ENCODE measurements around the gene AOPEP.

AOPEP gene

GRCh38 chr9:94713436-94714215, 12.9 kb upstream of the AOPEP start:
- FAIRE-seq (no peak), DNase-seq (ENCODE audit: insufficient read length, low spot score) (no peak)
- TF ChIP-seq TAF1 (IDR thresholded peaks at IDR 0.05; ENCODE audit: low read depth, low read length) (no peak), POU2F2 (IDR thresholded peaks at IDR 0.05; ENCODE audit: low read depth, low read length) (no peak), SPI1 (IDR thresholded peaks at IDR 0.05; ENCODE audit: low read depth, low read length) (no peak), POLR2AphosphoS5 (IDR thresholded peaks at IDR 0.05; ENCODE audit: low read depth, low read length) (no peak), POLR2A (IDR thresholded peaks at IDR 0.05; ENCODE audit: low read depth, low read length) (no peak), PAX5 (IDR thresholded peaks at IDR 0.05; ENCODE audit: insufficient read depth, low read length, severe bottlenecking) (no peak)

- no peak for FAIRE-seq
- no peak for TF ChIP-seq POLR2A (IDR thresholded peaks at IDR 0.05; ENCODE audit: low read depth, low read length)
- TF ChIP-seq SPI1 (IDR thresholded peaks at IDR 0.05; ENCODE audit: low read depth, low read length): no peak
- no peak for TF ChIP-seq POU2F2 (IDR thresholded peaks at IDR 0.05; ENCODE audit: low read depth, low read length)
- no peak for TF ChIP-seq POLR2AphosphoS5 (IDR thresholded peaks at IDR 0.05; ENCODE audit: low read depth, low read length)
- no peak for TF ChIP-seq TAF1 (IDR thresholded peaks at IDR 0.05; ENCODE audit: low read depth, low read length)
- no peak for TF ChIP-seq PAX5 (IDR thresholded peaks at IDR 0.05; ENCODE audit: insufficient read depth, low read length, severe bottlenecking)
- no peak for DNase-seq (ENCODE audit: insufficient read length, low spot score)
Measured at GRCh38 chr9:94714494-94714893, 12.0 kb upstream of the AOPEP start.

- no peak for FAIRE-seq
- TF ChIP-seq SPI1 (IDR thresholded peaks at IDR 0.05; ENCODE audit: low read depth, low read length) (no peak), POLR2A (IDR thresholded peaks at IDR 0.05; ENCODE audit: low read depth, low read length) (no peak), POU2F2 (IDR thresholded peaks at IDR 0.05; ENCODE audit: low read depth, low read length) (no peak), PAX5 (IDR thresholded peaks at IDR 0.05; ENCODE audit: insufficient read depth, low read length, severe bottlenecking) (no peak), POLR2AphosphoS5 (IDR thresholded peaks at IDR 0.05; ENCODE audit: low read depth, low read length) (no peak), TAF1 (IDR thresholded peaks at IDR 0.05; ENCODE audit: low read depth, low read length) (no peak)
- no peak for DNase-seq (ENCODE audit: insufficient read length, low spot score)
Measured at GRCh38 chr9:94717761-94718160, 8.7 kb upstream of the AOPEP start.

DNA sequence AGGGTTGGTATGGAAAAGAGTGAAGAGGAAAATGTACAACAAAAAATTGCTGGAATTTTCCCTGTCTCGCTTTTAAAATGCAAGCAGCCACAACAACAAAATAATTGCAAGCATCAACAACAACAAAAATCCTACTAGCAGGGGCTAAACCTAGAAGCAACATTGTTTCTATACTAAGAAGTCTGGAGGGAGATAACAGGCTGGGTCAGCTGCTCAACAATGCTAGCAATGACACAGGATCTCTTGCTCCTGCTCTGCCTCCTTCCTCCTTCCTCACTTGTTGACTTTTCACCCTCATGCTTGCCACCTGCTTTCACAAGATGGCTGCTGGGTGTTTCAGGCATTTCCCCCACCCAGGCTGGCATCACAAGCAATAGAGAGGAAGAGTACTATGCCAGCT, 7.6 kb upstream of the AOPEP start:
- FAIRE-seq: no peak
- TF ChIP-seq POLR2AphosphoS5 (IDR thresholded peaks at IDR 0.05; ENCODE audit: low read depth, low read length): no peak
- TF ChIP-seq POU2F2 (IDR thresholded peaks at IDR 0.05; ENCODE audit: low read depth, low read length): no peak
- TF ChIP-seq PAX5 (IDR thresholded peaks at IDR 0.05; ENCODE audit: insufficient read depth, low read length, severe bottlenecking): no peak
- no peak for TF ChIP-seq TAF1 (IDR thresholded peaks at IDR 0.05; ENCODE audit: low read depth, low read length)
- no peak for TF ChIP-seq POLR2A (IDR thresholded peaks at IDR 0.05; ENCODE audit: low read depth, low read length)
- no peak for TF ChIP-seq SPI1 (IDR thresholded peaks at IDR 0.05; ENCODE audit: low read depth, low read length)
- DNase-seq (ENCODE audit: insufficient read length, low spot score): no peak

DNA sequence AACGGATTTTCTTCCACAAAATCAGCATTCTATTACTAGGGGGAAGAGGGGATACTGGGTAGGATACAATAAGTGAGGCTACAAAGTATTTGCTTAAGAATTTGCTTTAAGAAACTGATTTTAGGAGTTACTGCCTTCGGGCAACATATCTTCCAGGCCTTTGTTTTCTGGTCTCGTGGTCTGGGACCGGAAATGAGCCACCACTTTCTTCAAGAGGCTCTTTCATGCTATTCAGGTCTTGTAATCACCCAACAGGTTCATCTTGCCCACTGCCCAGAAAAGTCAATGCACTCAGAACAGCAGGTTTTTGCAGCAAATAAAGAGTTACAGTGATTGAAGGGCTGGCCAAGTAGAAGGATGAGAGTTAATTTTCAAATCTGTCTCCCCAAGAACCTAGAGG, 6.6 kb upstream of the AOPEP start:
- FAIRE-seq (no peak), DNase-seq (ENCODE audit: insufficient read length, low spot score) (no peak)
- TF ChIP-seq POU2F2 (IDR thresholded peaks at IDR 0.05; ENCODE audit: low read depth, low read length) (no peak), SPI1 (IDR thresholded peaks at IDR 0.05; ENCODE audit: low read depth, low read length) (no peak), TAF1 (IDR thresholded peaks at IDR 0.05; ENCODE audit: low read depth, low read length) (no peak), POLR2A (IDR thresholded peaks at IDR 0.05; ENCODE audit: low read depth, low read length) (no peak), POLR2AphosphoS5 (IDR thresholded peaks at IDR 0.05; ENCODE audit: low read depth, low read length) (no peak), PAX5 (IDR thresholded peaks at IDR 0.05; ENCODE audit: insufficient read depth, low read length, severe bottlenecking) (no peak)

DNA sequence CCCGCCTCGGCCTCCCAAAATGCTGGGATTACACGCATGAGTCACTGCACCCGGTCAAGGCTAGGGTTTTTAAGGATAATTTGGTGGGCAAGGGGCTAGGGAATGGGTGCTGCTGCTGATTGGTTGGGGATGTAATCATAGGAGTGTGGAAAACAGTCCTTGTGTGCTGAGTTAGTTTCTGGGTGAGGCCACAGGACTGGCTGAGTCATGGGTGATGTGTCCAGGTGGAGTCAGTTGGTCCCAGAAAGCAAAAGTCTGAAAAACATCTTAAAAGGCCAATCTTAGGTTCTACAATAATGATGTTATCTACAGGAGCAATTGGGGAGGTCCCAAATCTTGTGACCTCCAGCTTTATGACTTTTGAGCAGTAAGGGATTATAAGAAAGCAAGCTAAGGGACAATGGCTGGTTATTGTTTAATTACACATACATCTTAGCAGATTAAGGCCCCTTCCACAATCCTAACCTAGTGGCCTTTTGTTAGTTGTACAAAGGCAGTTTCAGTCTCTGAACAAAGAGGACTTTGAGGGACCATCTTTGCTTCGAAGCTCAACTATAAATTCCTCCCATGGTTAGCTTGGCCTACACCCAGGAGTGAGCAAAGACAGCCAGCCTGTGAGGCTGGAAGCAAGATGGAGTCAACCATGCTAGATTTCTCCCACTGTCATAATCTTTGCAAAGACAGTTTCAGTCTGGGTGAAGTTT, 5.5 kb upstream of the AOPEP start:
- TF ChIP-seq PAX5 (IDR thresholded peaks at IDR 0.05; ENCODE audit: insufficient read depth, low read length, severe bottlenecking) (no peak), SPI1 (IDR thresholded peaks at IDR 0.05; ENCODE audit: low read depth, low read length) (no peak), TAF1 (IDR thresholded peaks at IDR 0.05; ENCODE audit: low read depth, low read length) (no peak), POLR2AphosphoS5 (IDR thresholded peaks at IDR 0.05; ENCODE audit: low read depth, low read length) (no peak), POU2F2 (IDR thresholded peaks at IDR 0.05; ENCODE audit: low read depth, low read length) (no peak), POLR2A (IDR thresholded peaks at IDR 0.05; ENCODE audit: low read depth, low read length) (no peak)
- DNase-seq (ENCODE audit: insufficient read length, low spot score) (no peak), FAIRE-seq (no peak)

GRCh38 chr9:94721754-94722153, 4.7 kb upstream of the AOPEP start:
- DNase-seq (ENCODE audit: insufficient read length, low spot score) (no peak), FAIRE-seq (no peak)
- TF ChIP-seq SPI1 (IDR thresholded peaks at IDR 0.05; ENCODE audit: low read depth, low read length): no peak
- no peak for TF ChIP-seq PAX5 (IDR thresholded peaks at IDR 0.05; ENCODE audit: insufficient read depth, low read length, severe bottlenecking)
- no peak for TF ChIP-seq POLR2AphosphoS5 (IDR thresholded peaks at IDR 0.05; ENCODE audit: low read depth, low read length)
- TF ChIP-seq TAF1 (IDR thresholded peaks at IDR 0.05; ENCODE audit: low read depth, low read length): no peak
- no peak for TF ChIP-seq POLR2A (IDR thresholded peaks at IDR 0.05; ENCODE audit: low read depth, low read length)
- TF ChIP-seq POU2F2 (IDR thresholded peaks at IDR 0.05; ENCODE audit: low read depth, low read length): no peak

DNA sequence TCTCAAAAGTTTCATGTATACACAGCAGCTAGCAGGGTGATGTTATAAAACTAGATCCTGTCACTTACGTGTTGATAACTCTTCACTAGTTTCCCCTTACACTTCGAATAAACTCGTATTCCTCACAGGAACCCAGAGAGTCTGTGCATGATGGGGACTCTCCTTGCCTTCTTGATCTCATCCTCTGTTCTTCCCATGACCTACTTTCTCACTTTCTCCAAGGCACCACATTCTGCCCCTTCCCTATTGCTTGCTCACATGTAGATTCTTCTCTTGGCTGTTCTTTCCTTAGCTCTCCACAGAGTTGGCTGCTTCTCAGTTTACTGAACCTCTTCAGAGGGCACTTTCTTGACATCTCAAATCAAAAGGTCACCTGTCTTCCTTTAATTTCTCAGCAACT, 1.2 kb upstream of the AOPEP start:
- TF ChIP-seq PAX5 (IDR thresholded peaks at IDR 0.05; ENCODE audit: insufficient read depth, low read length, severe bottlenecking): no peak
- TF ChIP-seq POU2F2 (IDR thresholded peaks at IDR 0.05; ENCODE audit: low read depth, low read length): no peak
- no peak for TF ChIP-seq SPI1 (IDR thresholded peaks at IDR 0.05; ENCODE audit: low read depth, low read length)
- TF ChIP-seq POLR2A (IDR thresholded peaks at IDR 0.05; ENCODE audit: low read depth, low read length): no peak
- no peak for TF ChIP-seq TAF1 (IDR thresholded peaks at IDR 0.05; ENCODE audit: low read depth, low read length)
- no peak for TF ChIP-seq POLR2AphosphoS5 (IDR thresholded peaks at IDR 0.05; ENCODE audit: low read depth, low read length)
- no peak for DNase-seq (ENCODE audit: insufficient read length, low spot score)
- FAIRE-seq: no peak

DNA sequence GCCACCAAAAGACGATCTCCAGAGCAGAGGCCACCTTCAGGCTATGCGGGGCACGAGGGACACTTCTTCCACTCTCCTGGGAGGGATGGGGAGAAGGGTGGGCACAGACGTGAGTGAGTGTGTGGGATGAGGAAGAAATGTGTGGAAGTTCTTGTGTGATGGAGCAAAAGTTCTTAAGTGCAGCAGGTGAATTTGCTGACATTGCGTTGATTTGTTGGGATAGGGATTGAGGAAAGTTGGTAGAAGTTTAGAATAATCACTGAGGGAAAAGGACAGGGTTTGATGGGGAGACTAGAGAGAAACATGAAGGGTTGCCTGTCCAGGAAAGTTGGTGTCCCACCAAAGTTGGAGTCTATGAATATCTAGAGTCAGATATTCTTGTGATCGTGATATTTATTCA, 2.2 kb downstream of the AOPEP start:
- no peak for DNase-seq (ENCODE audit: insufficient read length, low spot score)
- TF ChIP-seq SPI1 (IDR thresholded peaks at IDR 0.05; ENCODE audit: low read depth, low read length) (no peak), POLR2AphosphoS5 (IDR thresholded peaks at IDR 0.05; ENCODE audit: low read depth, low read length) (no peak), PAX5 (IDR thresholded peaks at IDR 0.05; ENCODE audit: insufficient read depth, low read length, severe bottlenecking) (no peak), TAF1 (IDR thresholded peaks at IDR 0.05; ENCODE audit: low read depth, low read length) (no peak), POU2F2 (IDR thresholded peaks at IDR 0.05; ENCODE audit: low read depth, low read length) (no peak), POLR2A (IDR thresholded peaks at IDR 0.05; ENCODE audit: low read depth, low read length) (no peak)
- FAIRE-seq: no peak

All from GM12891 (cell line).